HG02852 (cell line): ENCODE results near the gene MTMR2.
"Not testable (repeated sequence)": the region's sequence is repeated elsewhere in the genome, so short reads cannot be mapped to it uniquely, and the experiment has no call there.

Source experiments
- ATAC-seq: cut with Tn5 transposase; IDR thresholded peaks from one replicate; pipeline ENCODE4 v1.9.1; 2021; ENCODE audit warnings: mild to moderate bottlenecking, moderate library complexity; ENCODE audit not compliant: unreplicated experiment

Gene MTMR2

DNA sequence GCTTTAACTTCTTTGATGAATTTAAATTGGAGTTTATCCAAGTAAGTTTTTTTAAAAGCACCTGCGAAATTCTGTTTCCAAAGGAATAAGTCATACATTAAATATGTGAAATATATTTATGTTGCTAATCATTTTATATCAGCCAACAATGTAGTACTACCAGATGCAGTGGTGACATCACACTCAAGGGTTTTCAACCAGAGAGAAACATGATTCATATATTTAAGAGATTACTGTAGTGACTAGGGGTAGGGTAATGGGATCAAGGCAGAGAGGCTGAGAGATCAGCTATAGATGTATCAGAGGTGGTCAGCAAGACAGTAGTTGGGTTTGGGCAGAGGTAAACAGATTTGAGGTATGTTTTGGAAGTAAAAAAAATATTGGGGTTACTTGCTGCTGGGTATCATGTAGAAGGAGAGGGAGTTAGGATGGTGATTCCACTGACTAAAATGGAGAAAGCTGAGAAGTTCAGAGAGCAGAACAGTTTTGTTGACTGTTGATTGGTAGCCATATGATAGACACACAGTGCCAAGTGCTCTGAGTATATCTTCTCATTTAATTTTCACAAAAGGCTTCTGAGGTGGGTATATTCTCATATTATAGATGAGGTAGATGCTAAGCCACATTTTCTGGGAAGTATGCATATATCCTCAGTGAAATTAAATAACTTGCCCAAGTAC is 94.2 kb downstream of the MTMR2 start:
- no peak for ATAC-seq

DNA sequence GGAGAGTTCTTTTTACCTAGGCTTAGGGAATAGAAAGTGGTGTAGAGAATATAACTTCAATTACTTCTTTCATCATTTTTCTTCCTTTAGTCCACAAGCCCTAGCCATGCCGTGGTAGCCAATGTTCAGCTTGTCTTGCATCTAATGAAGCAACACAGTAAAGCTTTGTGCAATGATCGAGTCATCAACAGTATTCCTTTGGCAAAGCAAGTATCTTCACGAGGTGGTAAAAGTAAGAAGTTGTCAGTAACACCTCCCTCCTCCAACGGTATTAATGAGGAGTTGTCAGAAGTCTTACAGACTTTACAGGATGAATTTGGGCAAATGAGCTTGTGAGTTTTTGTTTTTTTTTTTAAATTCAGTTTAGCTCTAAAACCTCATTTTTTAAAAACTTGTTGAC is 96.2 kb downstream of the MTMR2 start:
- no peak for ATAC-seq

DNA sequence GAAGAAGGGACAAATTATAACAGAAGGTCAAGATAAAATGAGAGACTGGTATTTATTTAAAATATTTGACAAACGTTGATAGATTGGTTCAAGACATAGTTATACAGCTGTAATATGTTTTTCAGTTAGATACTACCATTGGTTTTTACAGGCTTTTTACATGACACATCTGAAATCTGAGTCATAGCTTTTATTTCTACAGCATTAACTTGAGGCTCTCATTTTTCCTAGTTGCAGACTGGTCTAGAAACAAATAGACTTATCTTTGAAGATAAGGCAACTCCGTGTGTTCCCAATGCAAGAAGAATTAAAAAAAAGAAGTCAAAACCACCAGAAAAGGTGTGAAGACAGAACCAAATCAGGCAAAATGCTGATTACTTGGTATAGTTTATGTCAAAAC is 102.3 kb downstream of the MTMR2 start:
- ATAC-seq = no peak

DNA sequence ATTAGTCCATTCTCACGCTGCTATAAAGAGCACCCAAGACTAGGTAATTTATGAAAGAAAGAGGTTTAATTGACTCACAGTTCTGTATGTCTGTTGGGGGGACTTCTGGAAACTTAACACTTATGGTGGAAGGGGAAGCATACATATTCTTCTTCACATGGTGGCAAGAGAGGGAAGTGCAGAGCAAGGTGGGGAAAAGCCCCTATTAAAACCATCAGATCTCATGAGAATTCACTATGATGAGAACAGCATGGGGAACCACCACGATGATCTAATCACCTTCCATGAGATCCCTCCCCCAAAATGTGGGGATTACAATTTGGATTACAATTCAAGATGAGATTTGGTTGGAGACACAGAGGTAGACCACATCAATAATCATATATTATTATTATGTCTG is 107.9 kb downstream of the MTMR2 start:
- no peak for ATAC-seq

DNA sequence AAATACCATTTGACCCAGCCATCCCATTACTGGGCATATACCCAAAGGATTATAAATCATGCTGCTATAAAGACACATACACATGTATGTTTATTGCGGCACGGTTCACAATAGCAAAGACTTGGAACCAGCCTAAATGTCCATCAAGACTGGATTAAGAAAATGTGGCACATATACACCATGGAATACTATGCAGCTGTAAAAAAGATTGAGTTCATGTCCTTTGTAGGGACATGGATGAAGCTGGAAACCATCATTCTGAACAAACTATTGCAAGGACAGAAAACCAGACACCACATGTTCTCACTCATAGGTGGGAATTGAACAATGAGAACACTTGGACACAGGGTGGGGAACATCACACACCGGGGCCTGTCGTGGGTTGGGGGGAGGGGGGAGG is 112.9 kb downstream of the MTMR2 start:
- ATAC-seq = not testable (repeated sequence)

DNA sequence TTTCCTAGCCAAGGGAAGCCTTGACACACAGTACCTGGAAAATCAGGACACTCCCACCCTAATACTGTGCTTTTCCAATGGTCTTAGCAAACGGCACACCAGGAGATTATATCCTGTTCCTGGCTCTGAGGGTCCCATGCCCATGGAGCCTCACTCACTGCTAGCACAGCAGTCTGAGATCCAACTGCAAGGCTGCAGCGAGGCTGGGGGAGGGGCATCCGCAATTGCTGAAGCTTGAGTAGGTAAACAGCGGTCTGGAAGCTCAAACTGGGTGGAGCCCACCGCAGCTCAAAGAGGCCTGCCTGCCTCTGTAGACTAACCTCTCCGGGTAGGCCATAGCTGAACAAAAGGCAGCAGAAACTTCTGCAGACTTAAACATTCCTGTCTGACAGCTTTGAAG is 117.4 kb downstream of the MTMR2 start:
- ATAC-seq = not testable (repeated sequence)

DNA sequence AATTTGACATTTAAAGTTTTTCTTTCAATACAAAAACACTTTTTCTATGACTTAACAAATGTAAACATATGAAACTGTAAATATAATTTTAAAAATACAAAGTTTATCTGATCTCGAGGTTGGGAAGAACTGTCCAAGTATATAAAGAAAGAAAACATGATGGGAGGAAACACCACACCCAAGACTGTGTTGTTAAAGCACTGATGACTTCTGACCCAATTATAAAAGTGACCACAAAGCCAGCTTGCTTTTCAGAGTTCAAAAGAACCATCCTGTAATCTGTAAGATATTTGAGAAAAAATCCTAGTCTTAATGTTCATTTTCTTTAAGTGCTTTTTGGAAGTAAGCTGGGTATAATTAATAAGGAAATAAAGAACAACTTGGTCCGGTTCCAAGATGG is 118.0 kb downstream of the MTMR2 start:
- ATAC-seq = no peak

DNA sequence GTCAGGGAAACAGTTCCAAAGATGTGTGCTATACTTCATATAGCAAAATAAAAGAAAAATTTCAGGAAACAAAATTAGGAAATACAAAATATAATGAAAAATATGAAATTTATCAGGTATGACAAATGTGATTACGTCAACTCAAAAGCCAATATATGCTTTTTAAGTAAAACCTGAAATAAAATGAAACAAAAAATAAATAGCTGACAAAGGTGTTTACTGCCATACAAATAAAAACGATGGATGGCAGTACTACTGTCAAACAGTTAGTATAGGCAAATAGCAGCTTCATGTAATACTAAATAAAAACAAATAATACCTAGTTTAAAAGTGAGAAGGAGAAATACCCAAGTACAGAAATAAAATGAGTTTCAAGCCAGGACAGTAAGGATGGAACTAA is 119.9 kb downstream of the MTMR2 start:
- no peak for ATAC-seq

DNA sequence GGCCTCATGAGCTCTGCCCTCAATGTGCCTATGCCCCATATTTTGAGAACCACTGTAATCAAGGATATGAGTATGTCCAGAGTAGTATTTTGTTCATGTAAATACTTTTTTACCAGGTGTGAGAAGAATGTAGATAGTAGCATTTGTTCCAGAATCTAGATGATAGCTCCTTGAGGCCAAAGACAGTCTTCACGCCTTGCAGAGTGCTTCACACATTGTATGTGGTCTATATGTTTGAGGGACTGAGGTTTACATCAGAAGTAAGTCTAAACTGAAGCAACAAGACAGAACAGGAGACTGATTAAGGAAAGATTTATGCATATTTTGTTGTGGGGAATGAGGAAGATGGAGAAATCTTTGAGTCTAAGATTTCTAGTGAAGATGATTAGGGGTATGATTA is 121.1 kb downstream of the MTMR2 start:
- ATAC-seq = no peak

DNA sequence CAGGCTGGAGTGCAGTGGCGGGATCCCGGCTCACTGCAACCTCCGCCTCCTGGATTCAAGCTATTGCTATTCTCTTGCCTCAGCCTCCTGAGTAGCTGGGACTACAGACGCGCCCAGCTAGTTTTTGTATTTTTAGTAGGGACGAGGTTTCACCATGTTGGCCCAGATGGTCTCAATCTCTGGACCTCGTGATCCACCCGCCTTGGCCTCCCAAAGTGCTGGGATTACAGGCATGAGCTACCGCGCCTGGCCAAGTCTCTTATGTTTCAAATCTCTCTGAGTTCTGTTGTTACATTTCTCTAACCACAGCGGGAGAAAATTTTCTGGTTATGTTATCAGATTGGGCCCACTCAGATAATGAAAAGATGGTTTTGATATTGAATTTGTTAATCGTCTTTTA is 123.5 kb downstream of the MTMR2 start:
- ATAC-seq = no peak

DNA sequence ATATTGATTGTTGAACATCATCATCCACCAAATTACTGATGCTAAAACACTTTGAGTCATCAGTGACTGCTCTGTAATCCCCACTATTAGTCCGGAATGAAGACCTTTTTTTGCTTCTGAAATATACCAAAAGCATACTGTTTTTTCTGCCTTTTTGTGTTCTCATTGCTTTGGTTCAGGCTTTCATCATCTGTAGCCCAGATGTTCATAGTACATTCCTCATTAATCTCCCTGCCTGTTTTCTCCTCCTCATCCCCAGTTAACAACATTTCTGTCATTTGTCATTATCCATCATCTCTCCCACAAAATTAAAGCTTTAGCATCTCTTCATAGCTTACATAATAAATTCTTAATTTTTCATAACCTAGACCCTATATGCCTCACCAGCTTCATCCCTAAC is 124.4 kb downstream of the MTMR2 start:
- ATAC-seq = no peak

DNA sequence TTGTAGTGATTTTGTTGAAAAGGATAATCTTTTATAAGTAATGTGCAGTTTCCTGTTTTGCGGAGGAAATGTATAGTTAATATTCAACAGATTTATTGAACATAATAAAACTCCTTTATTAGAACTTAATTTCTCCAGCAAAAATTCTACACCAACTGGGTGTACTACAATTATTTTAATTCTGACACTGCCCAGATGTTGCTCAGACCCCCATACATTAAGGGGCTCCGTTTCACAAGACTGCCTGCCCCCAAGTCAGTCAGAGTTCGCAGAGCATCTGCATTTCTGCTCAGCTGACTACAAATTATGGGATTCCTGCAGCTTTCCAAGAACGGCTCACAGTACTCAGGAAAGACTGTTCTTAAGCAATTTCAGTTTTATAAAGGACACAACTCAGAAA is 127.4 kb downstream of the MTMR2 start:
- ATAC-seq = no peak

DNA sequence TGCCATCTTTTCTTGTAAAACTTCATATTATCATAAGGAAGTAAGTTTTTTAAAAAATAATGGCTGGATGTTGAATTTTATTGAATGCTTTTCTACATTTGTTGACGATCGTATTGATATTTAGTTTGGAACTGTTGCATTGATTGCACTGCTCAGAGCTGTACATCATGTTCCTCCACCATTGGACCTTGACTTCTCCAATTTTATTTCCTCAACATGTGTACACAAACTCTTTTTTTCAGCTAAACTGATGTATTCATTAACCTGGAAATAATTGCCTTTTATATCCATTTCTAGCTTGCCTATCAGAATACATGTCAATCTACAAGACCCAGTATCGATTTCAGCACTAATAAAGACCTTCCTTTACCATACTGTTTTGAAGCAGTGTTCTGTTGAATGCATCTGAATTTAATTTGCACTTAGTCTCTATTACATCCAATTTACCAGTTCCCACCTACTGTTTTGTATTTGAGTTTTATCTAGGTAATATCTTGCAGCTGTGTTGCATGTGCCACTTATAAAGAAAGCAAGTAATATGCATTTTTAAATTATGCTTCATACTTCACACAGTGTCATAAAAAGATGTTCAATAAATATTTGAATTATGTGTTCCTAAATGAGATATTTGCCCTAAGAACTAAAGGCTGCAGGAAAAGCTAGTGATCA is 128.1 kb downstream of the MTMR2 start:
- ATAC-seq = no peak

DNA sequence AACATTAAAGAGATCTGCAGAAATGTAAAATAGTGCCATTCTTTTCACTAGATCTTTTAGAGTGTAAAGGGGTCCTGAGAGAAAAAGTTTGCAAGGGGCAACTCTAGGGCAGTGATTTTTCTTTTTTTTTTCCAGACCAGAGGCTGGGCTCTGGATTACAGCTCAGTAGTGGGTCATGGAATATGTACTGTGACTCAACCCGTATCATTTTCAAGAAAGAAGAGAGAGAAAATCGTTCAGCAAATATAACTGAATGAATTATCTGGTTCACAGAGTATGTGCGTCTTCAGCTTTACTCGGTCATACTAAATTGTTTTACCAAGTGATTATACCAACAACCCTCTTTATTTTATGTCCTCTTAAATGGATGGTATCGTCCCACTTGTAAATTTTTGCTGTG is 129.8 kb downstream of the MTMR2 start:
- ATAC-seq = no peak

DNA sequence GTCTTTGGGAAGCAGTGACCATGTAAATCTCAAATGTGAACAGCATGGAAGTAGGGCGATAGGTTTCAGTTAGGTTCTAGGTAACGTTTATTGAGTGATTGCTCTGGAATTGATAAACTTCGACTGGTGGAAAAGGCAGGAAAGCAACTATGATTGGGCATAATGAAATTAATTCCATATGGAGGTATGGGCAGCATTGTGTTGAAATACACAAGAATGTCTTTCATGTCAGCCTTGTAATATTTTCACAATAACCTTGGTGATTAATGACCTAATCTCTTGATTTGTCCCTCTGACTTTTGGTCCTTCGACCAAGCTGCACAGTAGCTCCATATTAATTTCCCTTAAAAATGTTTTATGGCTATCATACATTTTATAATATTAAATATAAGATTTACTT is 130.8 kb downstream of the MTMR2 start:
- ATAC-seq = no peak

DNA sequence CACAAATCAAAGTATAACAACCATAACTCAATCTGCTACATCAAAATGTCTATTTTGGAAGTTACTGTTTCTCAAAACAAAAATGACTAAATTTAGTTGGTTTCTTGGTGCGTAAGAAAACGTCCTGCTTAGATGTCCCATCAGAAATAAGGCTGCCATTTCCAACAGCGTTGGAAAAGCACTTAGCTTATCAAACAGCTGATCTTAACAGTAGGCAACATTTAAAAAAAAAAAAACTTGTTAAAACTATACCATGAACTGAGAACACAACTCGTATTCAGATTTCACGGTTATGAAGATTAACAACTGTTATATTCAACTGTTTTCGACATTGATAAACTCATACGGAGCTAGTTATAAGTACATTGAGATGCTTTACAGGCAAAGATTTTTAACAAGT is 131.2 kb downstream of the MTMR2 start:
- no peak for ATAC-seq

DNA sequence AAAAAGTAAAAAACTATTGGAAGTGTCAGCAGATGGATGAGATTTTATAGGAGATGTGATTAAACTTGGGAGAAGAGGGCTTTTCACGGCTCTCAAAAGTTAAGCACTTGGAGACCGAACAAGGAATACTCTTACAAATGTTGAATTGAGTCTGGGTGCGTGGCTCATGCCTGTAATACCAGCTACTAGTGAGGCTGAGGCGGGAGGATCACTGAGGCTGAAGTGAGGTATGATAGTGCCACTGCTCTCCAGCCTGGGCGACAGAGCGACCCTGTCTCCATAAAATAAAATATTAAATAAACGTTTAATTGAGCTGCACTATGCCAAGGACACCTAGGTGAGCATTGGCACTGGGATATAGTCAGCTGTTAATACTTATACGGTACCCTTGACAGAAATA is 131.7 kb downstream of the MTMR2 start:
- no peak for ATAC-seq

DNA sequence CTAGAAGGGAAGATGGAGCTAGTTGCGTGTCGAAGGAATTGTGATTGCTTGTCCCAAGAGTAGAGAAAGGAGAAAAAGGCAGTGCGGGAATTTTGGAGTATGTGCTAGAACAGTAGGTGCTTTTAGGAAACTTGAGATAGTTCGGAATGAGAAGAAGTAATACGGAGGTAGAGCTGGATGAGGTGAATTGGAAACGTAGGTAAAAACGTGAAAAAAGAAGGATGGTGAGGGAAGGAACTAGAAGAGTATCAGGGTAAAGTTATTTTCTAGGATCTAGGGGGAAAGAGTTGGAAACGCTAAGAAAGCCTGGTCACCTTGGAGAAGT is 132.2 kb downstream of the MTMR2 start:
- no peak for ATAC-seq

DNA sequence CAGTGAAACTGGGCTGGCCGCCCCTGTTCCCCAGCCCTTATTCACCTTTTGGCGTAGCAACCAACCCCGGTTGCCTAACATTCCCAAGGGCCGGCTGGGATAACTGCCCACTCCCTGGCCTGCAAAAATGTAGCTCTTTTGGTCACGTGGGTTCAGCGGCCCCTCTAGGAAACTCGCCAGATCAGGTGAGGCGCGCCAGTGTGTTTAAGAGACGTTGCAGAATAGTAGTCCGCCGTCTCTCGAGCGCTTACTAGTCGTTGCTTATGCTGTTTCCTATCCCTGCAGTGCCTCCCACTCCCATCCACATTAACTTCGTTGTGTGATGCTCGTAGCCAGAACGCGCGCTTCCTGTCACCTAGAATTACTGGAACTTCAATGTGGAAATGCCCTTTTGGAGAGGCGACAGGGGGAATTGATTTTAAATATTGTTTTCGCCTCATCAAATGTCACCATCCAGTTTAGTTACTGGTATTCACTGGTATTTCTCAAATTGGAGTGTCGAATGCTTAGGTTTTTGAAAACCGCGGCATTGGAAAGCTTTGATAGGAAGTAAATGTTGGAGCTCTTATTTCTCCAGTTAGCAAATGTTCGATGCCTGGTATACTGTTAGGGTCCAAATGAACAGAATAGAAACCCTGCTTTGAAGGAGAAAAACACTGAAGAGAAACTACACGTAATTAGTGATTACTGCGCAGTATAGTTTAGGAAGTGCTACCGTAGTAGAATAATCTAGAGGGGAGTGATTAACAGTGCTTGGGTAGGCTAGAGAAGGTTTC is 132.8 kb downstream of the MTMR2 start:
- peak; percentile 7 for ATAC-seq

DNA sequence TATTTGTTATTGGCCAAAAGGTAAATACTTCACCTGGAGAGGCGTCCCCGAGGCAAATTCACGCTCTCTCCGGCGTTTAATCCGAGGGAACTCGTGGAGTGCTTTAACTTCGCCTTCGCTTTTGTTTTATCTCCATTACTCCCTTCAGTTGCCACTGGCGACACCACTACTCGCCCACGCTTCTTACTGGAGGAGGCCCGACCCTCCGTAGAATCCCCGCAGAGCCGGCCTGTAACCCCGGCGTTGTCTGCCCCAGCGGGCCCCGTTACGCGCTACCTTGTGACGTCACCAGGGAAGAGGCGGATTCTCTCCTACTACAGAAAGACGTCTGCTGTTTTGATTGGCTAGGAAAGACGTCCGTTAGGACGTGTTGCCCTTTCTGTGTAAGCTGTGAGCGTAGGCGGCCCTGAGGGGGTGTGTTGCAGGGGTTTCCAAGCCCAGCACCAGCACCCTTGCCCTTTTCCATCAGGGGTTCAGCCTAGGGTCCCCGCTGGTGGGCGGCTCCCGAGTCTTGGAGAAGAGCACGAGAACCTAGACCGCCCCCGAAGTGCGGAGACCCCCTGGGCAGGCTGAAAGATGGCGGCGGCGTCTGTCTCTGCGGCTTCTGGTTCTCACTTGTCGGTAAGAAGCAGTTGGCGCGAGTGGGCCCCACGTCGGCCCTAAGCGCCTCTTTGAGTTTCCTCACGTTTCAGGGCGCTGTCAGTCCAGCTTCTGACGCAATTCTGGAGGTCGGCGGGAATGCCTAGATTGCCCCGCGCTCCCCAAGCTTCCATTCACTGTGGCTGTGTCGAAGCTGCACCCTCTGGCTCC is 133.6 kb downstream of the MTMR2 start, which contains the start of gene CEP57:
TSS of gene CEP57 (plus strand) at position 376 of the 810 bp plus-strand sequence. CDS start at position 577, 201 bp downstream.
- ATAC-seq = peak; percentile 69

DNA sequence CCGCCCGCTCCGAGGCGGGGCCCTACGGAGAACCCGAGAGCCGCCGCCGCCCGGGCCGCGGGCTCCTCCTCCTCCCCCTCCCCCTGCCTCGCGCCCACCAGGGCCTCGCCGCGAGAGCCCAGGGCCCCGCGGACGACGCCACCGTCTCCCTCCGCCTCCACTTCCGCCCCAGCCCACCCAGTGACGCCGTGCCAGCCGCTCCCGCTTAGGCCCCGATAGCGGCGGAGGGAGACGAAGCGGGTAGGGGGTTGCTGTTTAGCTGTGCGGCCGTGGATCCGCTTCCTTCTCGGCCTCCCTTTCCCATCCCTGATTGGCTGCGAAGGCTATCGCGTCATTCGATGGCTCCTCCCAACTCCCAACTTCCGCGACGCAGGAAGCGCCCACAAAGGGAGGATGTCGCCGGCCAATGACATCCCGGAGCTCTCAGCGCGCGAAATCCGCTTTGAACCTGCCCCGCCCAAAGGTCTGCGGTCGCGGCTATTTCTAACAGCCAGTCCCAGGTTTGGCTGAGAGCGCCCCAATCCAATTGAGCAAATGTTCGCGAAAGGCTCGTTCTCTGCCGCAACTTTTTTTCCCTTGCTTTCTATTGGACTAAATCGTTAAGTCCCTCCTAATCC is 134.3 kb downstream of the MTMR2 start, which contains the start of gene FAM76B:
TSS of gene FAM76B (minus strand) at position 277 of the 617 bp plus-strand sequence. CDS start 304 bp downstream, outside the sequence.
- peak; percentile 65 for ATAC-seq
